Measurements from ENCODE around the gene TATDN3.

The TATDN3 gene

GRCh38 chr1:212805767-212806166, 14.1 kb downstream of the TATDN3 start:
- Histone ChIP-seq H3K4me3 (ENCODE audit: low read depth, low read length) (no peak overlapping the region), H3K9me3 (ENCODE audit: control insufficient read depth, insufficient read depth, low read depth, low read length) (no peaks in the 10 kb centered on the region), H3K27ac (ENCODE audit: extremely low read depth, low read depth, low read length) (no peak overlapping the region), H3K36me3 (ENCODE audit: control insufficient read depth in 2 of 2, insufficient read depth in 1 of 2, low read length in 2 of 2) (peaks cover 20 to 49% of the 10 kb centered on the region in 2 experiments), H3K4me1 (ENCODE audit: control insufficient read depth, insufficient read depth, low read length) (no peaks in the 10 kb centered on the region)
- CTCF ChIA-PET = interaction anchor here (0.7 kb wide), 1 partner anchor 148 kb away, joined by 3 read pairs; no protein-coding TSS in a partner anchor
- POLR2A ChIA-PET = interaction anchor here (1.0 kb wide), 1 partner anchor 52 kb away, joined by 11 read pairs; the partner anchor contains the start of gene FLVCR1
- no peak for TF ChIP-seq ZSCAN30 (tag by site-specific recombination; IDR thresholded peaks at IDR 0.05)
- no peak for TF ChIP-seq ZBTB21 (tag by site-specific recombination; IDR thresholded peaks at IDR 0.05)
- no peak for TF ChIP-seq ZNF248 (tag by site-specific recombination; IDR thresholded peaks at IDR 0.05)
- TF ChIP-seq ZNF449 (tag by site-specific recombination; IDR thresholded peaks at IDR 0.05) = no peak
- no peak for TF ChIP-seq ZNF561 (tag by site-specific recombination; IDR thresholded peaks at IDR 0.05; ENCODE audit: borderline replicate concordance)
- no peak for TF ChIP-seq ZNF501 (tag by site-specific recombination; IDR thresholded peaks at IDR 0.05)
- TF ChIP-seq RBAK (tag by site-specific recombination; IDR thresholded peaks at IDR 0.05) = no peak
- no peak for TF ChIP-seq ZNF16 (tag by site-specific recombination; IDR thresholded peaks at IDR 0.05; ENCODE audit: low read depth)
- no peak for TF ChIP-seq GLI2 (tag by site-specific recombination; IDR thresholded peaks at IDR 0.05; ENCODE audit: borderline replicate concordance, low read depth)
- no peak for TF ChIP-seq ZSCAN16 (tag by site-specific recombination; IDR thresholded peaks at IDR 0.05)
- TF ChIP-seq SETDB1 (IDR thresholded peaks at IDR 0.05; ENCODE audit: insufficient read length, low read length) = no peak
- no peak for TF ChIP-seq GLIS2 (tag by site-specific recombination; IDR thresholded peaks at IDR 0.05)
- no peak for TF ChIP-seq KLF9 (tag by site-specific recombination; IDR thresholded peaks at IDR 0.05; ENCODE audit: low read depth)
- no peak for TF ChIP-seq TCF7L2 (IDR thresholded peaks at IDR 0.05; ENCODE audit: borderline replicate concordance, low read depth, low read length)
- no peak for TF ChIP-seq ZNF548 (tag by site-specific recombination; IDR thresholded peaks at IDR 0.05)

GRCh38 chr1:212814537-212815334, 23.0 kb downstream of the TATDN3 start:
- no peaks in the 10 kb centered on the region for H3K9me3 ChIP-seq (ENCODE audit: control insufficient read depth, insufficient read depth, low read depth, low read length)
- no peaks in the 10 kb centered on the region for H3K4me1 ChIP-seq (ENCODE audit: control insufficient read depth, insufficient read depth, low read length)
- no peak overlapping the region for H3K27ac ChIP-seq (ENCODE audit: extremely low read depth, low read depth, low read length)
- POLR2A ChIA-PET = interaction anchor here (0.9 kb wide), 1 partner anchor 43 kb away, joined by 3 read pairs; the partner anchor contains the start of gene FLVCR1
- CTCF ChIA-PET = interaction anchor here (0.5 to 1.7 kb wide), 16 partner anchors 14 to 909 kb away, joined by 3 to 8 read pairs (median 4); no protein-coding TSS in a partner anchor
- H3K36me3 ChIP-seq (ENCODE audit: control insufficient read depth in 2 of 2, insufficient read depth in 1 of 2, low read length in 2 of 2) = peaks cover 0 to 6% of the 10 kb centered on the region in 2 experiments; a peak in 2 of 3 replicates
- TF ChIP-seq ZNF645 (tag by site-specific recombination; IDR thresholded peaks at IDR 0.05) = no peak
- no peak for TF ChIP-seq GLI4 (tag by site-specific recombination; IDR thresholded peaks at IDR 0.05)
- TF ChIP-seq ZNF654 (tag by site-specific recombination; IDR thresholded peaks at IDR 0.05; ENCODE audit: low read depth) = peak; percentile 16
- no peak for TF ChIP-seq ZBTB20 (tag by site-specific recombination; IDR thresholded peaks at IDR 0.05)
- H3K4me3 ChIP-seq (ENCODE audit: low read depth, low read length) = no peak overlapping the region

All from HEK293 (cell line).